ENCODE results near the gene DBET.
"Not testable (repeated sequence)": the region's sequence is repeated elsewhere in the genome, so short reads cannot be mapped to it uniquely, and the experiment has no call there.

DBET gene

DNA sequence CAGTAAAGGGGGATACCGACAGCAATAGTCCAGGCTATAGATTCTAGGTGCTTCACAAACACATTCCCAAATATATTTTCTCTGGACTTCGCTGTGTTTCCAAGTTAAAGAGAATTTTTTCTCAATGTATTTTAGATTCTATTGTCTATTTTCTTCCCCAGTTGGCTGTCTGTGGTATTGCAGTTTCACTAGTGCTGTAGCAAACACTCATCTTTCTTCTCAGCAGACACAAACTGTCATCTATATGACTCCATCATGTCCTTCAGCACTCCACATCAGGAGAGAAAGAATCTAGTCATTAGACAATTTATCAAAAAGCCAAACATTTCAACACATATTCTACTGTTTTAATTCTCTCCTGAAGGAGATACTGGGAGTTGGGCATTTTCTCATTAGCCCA lies at the start of gene DBET:
DBET (plus strand) TSS at position 161 of the 400 bp plus-strand sequence.
- not testable (repeated sequence) for H3K4me3 ChIP-seq (ENCODE audit: low read depth, low read length)

DNA sequence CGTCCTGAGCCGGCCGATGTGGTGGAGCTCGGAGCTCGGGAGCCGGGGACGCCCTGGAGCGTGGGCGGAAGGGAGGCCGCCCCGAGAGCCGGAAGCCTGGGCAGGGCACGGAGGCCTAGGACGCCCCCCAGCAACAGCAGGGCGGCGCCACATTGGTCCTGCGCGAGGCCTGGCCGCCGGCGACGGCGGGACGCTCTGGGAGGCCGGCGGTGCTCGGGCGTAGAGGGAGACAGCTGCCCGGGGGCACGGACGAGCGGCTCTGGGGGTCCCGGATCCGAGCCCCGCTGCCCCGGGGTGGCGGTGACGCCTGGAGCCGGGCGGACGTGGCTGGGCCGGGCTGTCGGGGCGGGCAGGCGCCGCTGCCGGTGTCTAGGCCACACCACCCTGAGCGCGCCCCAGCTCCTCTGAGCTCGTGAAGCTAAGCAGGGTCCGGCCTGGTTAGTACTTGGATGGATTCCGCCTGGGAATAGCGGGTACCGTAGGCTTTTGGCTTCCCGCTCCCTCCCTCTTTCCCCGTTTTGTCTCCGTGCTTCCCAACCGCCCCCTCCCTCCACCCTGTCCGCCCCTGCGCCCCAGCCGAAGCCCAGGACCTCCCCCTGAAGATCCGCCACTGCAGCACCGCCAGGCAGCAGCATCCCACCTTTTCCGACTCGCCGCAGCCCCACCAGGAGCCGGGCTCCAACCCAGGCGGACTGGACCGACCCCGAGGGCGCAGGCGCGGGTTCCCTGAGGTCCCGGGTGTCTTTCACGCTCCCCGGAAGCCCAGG lies 49.3 kb upstream of the DBET start:
- TF ChIP-seq, protein P1, sequence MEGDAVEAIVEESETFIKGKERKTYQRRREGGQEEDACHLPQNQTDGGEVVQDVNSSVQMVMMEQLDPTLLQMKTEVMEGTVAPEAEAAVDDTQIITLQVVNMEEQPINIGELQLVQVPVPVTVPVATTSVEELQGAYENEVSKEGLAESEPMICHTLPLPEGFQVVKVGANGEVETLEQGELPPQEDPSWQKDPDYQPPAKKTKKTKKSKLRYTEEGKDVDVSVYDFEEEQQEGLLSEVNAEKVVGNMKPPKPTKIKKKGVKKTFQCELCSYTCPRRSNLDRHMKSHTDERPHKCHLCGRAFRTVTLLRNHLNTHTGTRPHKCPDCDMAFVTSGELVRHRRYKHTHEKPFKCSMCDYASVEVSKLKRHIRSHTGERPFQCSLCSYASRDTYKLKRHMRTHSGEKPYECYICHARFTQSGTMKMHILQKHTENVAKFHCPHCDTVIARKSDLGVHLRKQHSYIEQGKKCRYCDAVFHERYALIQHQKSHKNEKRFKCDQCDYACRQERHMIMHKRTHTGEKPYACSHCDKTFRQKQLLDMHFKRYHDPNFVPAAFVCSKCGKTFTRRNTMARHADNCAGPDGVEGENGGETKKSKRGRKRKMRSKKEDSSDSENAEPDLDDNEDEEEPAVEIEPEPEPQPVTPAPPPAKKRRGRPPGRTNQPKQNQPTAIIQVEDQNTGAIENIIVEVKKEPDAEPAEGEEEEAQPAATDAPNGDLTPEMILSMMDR (IDR thresholded peaks at IDR 0.05; ENCODE audit: low read depth, low read length): no peak
- peak overlapping the region; percentile 27; the same call in 1 of the 2 replicates for H3K4me3 ChIP-seq (ENCODE audit: low read depth, low read length)

DNA sequence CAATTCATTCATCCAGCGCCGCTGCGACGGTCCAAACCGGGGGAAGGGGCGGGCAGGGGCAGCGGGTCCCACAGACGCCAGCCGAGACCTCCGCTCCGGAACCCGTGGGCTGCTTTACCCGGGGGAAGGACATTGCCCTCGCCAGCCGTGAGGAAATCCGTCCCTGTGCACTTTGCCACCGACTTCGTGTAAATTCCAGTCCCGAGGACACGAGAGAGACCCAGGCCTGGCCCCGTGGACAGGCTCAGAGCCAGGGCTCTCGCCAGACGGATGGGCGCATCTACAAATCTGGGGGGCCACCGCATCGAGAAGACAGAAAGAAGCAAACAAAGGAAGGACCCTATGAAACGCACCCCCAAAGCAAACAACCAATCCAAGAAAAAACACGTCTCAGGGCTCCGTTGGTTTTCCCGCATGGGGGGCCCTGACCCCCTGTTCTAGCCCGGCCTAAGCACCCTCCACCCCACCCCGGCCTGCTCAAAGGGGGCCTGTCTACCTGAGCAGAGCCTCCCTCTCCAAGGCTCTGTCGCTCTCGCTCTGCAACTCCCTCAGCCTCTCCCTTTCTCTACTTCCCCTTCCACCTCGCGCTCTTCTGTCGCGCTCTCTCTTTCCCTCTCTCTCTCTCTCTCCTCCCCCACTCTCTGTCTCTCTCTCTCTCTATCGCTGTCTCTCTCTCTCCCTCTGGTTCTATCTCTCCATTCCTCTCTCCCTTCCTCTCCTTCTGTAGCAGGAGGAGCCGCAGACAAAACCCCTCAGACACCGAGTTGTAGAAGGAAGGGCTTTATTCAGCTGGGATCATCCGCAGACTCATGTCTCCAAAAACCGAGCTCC lies 48.5 kb upstream of the DBET start:
- TF ChIP-seq, protein P1 (IDR thresholded peaks at IDR 0.05; ENCODE audit: low read depth, low read length): no peak
- H3K4me3 ChIP-seq (ENCODE audit: low read depth, low read length): peak overlapping the region; percentile 27; the same call in 1 of the 2 replicates

DNA sequence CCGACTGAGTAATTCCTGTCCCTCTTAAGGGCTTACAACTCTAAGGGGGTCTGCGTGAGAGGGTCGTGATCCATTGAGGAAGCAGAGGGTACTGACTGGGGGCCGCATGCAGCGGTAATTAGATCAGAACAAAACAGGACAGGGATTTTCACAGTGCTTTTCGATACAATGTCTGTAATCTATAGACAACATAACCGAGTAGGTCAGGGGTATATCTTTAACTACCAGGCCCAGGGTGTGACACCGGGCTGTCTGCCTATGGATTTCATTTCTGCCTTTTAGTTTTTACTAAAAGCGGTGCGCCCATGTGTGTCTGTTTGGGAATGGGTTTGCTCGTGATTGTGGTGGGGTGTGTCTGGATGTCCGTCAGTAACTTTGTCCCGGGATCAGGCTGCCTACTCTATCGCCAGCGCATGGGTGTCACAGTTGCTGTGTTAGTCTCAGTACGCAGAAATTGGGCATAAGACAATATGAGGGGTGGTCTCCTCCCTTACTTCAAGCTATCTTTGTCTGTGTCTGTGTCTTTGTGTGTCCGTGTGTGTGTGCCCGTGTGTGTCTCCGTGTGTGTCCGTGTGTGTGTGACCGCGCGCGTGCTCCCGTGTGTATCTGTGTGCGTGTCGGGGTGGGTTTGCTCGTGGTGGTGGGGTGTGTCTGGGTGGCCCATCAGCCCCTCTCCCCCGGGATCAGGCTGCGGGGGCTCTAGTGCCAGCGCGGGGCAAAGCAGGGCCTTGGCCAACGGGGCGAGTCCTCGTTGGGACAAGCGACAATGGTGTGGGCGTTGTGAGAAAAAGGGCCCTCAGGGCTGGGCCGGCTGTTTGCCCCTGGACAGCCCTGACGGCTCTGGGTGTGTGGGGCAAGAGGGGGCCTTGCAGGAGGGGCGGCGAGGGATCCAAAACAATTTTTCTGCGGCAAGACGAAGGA lies 47.7 kb upstream of the DBET start:
- TF ChIP-seq, protein P1 (IDR thresholded peaks at IDR 0.05; ENCODE audit: low read depth, low read length): no peak

DNA sequence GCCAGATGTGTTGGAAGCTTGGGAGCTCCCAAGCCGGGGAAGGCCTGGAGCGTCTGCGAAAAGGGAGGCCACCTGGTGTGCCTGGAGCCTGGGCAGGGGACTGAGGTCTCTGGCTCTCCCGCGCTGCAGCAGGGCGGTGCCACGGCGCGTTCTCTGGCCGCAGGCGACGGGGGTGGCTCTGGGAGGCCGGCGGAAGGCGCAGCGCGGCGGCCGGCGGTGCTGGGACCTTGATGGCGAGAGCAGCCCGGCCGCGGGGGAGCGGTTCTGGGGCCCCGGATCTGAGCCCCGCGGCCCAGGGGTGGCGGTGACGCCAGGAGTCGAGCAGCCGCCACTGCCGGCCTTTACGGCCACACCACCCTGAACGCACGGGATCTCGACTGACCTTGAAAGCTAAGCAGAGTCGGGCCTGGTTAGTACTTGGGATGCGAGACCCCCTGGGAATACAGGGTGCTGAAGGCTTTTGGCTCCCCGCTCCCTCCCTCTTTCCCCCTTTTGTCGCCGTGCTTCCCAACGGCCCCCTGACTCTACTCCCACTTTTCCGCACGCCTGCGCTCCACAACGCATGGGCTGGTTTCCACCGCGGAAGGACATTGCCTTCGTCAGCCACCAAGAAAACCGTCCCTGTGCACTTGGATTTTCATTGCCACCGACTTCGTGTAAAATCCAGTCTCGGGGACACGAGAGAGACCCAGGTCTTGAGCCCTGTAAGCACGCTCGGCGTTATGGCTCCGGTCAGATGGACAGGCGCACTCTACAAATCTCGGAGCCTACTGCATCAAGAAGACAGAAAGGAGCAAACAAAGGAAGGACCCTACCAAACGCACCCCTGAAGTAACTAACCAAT lies 46.7 kb upstream of the DBET start:
- TF ChIP-seq, protein P1 (IDR thresholded peaks at IDR 0.05; ENCODE audit: low read depth, low read length): no peak
- H3K4me3 ChIP-seq (ENCODE audit: low read depth, low read length): no peak overlapping the region

More for the DNA sequence above, 47.7 kb upstream of the DBET start:
- no peak overlapping the region for H3K4me3 ChIP-seq (ENCODE audit: low read depth, low read length)

DNA sequence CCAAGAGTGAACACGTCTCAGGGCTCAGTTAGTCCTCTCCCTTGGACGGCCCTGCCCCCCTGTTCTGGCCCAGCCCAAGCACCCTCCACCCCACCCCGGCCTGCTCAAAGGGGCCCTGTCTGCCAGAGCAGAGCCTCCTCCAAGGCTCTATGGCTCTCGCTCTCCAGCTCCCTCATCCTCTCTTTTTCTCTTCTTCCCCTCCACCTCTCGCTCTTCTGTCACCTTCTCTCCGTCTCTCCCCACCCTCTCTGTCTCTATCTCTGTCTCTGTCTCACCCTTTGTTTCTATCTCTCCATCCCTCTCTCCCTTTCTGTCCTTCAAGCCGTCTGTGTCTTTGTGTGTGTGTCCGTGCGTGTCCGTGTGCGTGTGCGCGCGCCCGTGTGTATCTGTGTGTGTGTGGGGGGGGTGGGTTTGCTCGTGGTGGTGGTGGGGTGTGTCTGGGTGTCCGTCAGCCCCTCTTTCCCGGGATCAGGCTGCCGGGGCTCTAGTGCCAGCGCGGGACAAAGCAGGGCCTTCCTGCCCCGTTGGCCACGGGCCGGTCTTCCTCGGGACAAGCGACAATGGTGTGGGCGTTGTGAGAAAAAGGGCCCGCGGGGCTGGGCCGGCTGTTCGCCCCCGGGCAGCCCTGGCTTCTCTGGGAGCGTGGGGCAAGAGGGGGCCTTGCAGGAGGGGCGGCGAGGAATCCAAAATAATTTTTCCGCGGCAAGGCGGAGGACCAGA lies 45.9 kb upstream of the DBET start:
- no peak overlapping the region for H3K4me3 ChIP-seq (ENCODE audit: low read depth, low read length)
- TF ChIP-seq, protein P1 (IDR thresholded peaks at IDR 0.05; ENCODE audit: low read depth, low read length): no peak

Measured in WI38 (cell line).